ENCODE results near the gene AMMECR1. TPM values are rescaled to one million over a fixed set of nuclear protein-coding genes. Genes with fewer than 3 reads are reported as not detected.

The AMMECR1 gene
- total and polyA plus RNA-seq, 2 of the 8 experiments (the other 6 are each of a cell fraction or from before 2014, with no cell fraction given) = 10.2 to 21.2 TPM

DNA sequence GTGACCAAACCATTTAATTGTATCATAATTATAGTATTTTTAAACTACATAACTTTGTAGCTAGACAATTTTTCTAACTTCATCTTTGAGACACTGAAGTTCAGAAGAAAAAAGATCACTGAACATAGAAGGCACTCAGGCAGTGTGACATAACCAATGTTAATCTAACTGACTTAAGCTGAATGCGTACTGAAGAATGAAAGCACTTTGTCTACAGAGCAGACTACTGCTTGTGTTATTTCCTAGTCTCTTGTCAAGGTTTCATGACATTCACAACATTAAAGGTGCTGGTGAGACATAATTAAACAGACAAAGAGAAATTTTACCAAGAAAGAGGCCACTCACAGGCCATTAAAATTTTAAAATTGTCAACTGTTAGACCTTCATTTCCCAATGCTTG lies 13.5 kb downstream of the AMMECR1 start:
- Histone ChIP-seq H3K27ac (ENCODE audit: low read depth, low read length) (no peak overlapping the region), H3K9me3 (ENCODE audit: insufficient read depth in 2 of 2, low read depth in 1 of 2, low read length in 1 of 2) (no peaks in the 10 kb centered on the region), H3K36me3 (ENCODE audit: control insufficient read depth in 2 of 4, insufficient read depth in 4 of 4, low read length in 3 of 4) (peaks cover 0 to 2% (median 0%) of the 10 kb centered on the region in 4 experiments; a peak in 1 of 8 replicates), H2BK20ac (ENCODE audit: low read length) (no peak overlapping the region), H2BK15ac (ENCODE audit: low read length) (no peak overlapping the region), H2AFZ (ENCODE audit: low read length) (no peak overlapping the region), H4K8ac (ENCODE audit: extremely low read depth, insufficient read depth, low read length) (no peak overlapping the region), H3K79me2 (ENCODE audit: control insufficient read depth in 1 of 2, insufficient read depth in 2 of 2, low read length in 2 of 2) (peaks cover 0 to 54% of the 10 kb centered on the region in 2 experiments; a peak in 2 of 4 replicates), H2BK12ac (ENCODE audit: low read depth, low read length) (no peak overlapping the region), H2AK5ac (ENCODE audit: low read depth, low read length) (no peak overlapping the region), H3K56ac (replicated peaks; ENCODE audit: insufficient read length, low read depth, low read length) (no peak overlapping the region), H2BK120ac (replicated peaks; ENCODE audit: low read depth, low read length) (no peak overlapping the region), H4K91ac (replicated peaks; ENCODE audit: insufficient read length, low read length) (no peak overlapping the region), H3K27me3 (replicated peaks in 1 of 4; ENCODE audit: control insufficient read depth in 3 of 4, extremely low read depth in 1 of 4, insufficient read depth in 3 of 4, low read length in 3 of 4) (no peaks in the 10 kb centered on the region), H3K14ac (ENCODE audit: insufficient read length) (no peak overlapping the region), H4K20me1 (replicated peaks in 1 of 2; ENCODE audit: control insufficient read depth in 1 of 2, insufficient read depth in 2 of 2, low read length in 2 of 2) (no peaks in the 10 kb centered on the region), H3K79me1 (ENCODE audit: low read depth, low read length) (no peaks in the 10 kb centered on the region), H3K4me3 (ENCODE audit: extremely low read depth in 1 of 4, insufficient read depth in 2 of 4, low read depth in 3 of 4, low read length in 4 of 4) (no peak overlapping the region), H3K18ac (ENCODE audit: extremely low read depth, low read length) (no peak overlapping the region), H3K23ac (ENCODE audit: insufficient read length) (no peak overlapping the region), H4K5ac (ENCODE audit: insufficient read length, low read depth, low read length) (no peak overlapping the region), H2BK5ac (ENCODE audit: low read depth, low read length) (no peak overlapping the region), H3K4me2 (ENCODE audit: insufficient read depth in 1 of 2, low read depth in 2 of 2, low read length in 2 of 2) (no peak overlapping the region), H3K4ac (replicated peaks; ENCODE audit: insufficient read length, low read depth, low read length) (no peak overlapping the region), H3K9ac (replicated peaks in 1 of 4; ENCODE audit: extremely low read depth in 1 of 4, low read depth in 3 of 4, low read length in 3 of 4) (no peak overlapping the region), H3K4me1 (replicated peaks in 1 of 4; ENCODE audit: control insufficient read depth in 3 of 4, insufficient read depth in 4 of 4, low read length in 3 of 4) (peaks cover 0 to 3% (median 0%) of the 10 kb centered on the region in 4 experiments; a peak in 1 of 7 replicates), H3K23me2 (ENCODE audit: low read depth, low read length) (no peaks in the 10 kb centered on the region)
- no peak for TF ChIP-seq MAFK (IDR thresholded peaks at IDR 0.05; ENCODE audit: low read depth, low read length)
- no peak for TF ChIP-seq CTBP2 (IDR thresholded peaks at IDR 0.05; ENCODE audit: borderline replicate concordance, insufficient read depth, insufficient read length, low read length)
- TF ChIP-seq SIX5 (IDR thresholded peaks at IDR 0.05; ENCODE audit: low read depth, low read length) = no peak
- no peak for TF ChIP-seq GTF2F1 (IDR thresholded peaks at IDR 0.05; ENCODE audit: borderline replicate concordance, low read depth, low read length)
- no peak for TF ChIP-seq POLR2AphosphoS5 (IDR thresholded peaks at IDR 0.05; ENCODE audit: low read depth, low read length)
- TF ChIP-seq KDM1A (IDR thresholded peaks at IDR 0.05; ENCODE audit: borderline replicate concordance, low read length) = no peak
- no peak for TF ChIP-seq SAP30 (IDR thresholded peaks at IDR 0.05; ENCODE audit: insufficient read depth, insufficient replicate concordance, low read length)
- TF ChIP-seq ASH2L (IDR thresholded peaks at IDR 0.05; ENCODE audit: low read length) = no peak
- TF ChIP-seq TEAD4 (IDR thresholded peaks at IDR 0.05; ENCODE audit: low read depth, low read length) = no peak
- no peak for TF ChIP-seq NRF1 (IDR thresholded peaks at IDR 0.05; ENCODE audit: low read depth, low read length)
- TF ChIP-seq, protein P1, sequence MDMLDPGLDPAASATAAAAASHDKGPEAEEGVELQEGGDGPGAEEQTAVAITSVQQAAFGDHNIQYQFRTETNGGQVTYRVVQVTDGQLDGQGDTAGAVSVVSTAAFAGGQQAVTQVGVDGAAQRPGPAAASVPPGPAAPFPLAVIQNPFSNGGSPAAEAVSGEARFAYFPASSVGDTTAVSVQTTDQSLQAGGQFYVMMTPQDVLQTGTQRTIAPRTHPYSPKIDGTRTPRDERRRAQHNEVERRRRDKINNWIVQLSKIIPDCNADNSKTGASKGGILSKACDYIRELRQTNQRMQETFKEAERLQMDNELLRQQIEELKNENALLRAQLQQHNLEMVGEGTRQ (IDR thresholded peaks at IDR 0.05; ENCODE audit: low read length) = no peak
- no peak for TF ChIP-seq CREB1 (IDR thresholded peaks at IDR 0.05)
- TF ChIP-seq HDAC6 (IDR thresholded peaks at IDR 0.05; ENCODE audit: low read depth, low read length) = no peak
- TF ChIP-seq SP1 (IDR thresholded peaks at IDR 0.05; ENCODE audit: low read depth, low read length) = no peak
- no peak for TF ChIP-seq BRCA1 (IDR thresholded peaks at IDR 0.05; ENCODE audit: low read depth, low read length)
- FAIRE-seq = peak; percentile 39
- no peak for DNase-seq (ENCODE audit: low read depth in 1 of 2, low spot score in 2 of 2)
- CTCF ChIA-PET (ENCODE audit: partially characterized antibody) = no interaction called here
- POLR2A ChIA-PET (ENCODE audit: partially characterized antibody) = no interaction called here
- 73% methylated on average over 1 of the region's 1 CpG; no CpG with 5 or more reads in 1 of the 2 experiments for WGBS, 2 experiments (ENCODE audit: extremely low coverage in 1 of 2, insufficient coverage in 1 of 2, insufficient read length in 1 of 2, insufficient replicate concordance in 2 of 2, low coverage in 1 of 2, low lambda C conversion rate in 2 of 2, missing lambda C conversion rate in 1 of 2)
